Large intestine (tissue), 3 donors: Measurements from ENCODE around the gene DBN1. TPM values are rescaled to one million over a fixed set of nuclear protein-coding genes. Genes with fewer than 3 reads are reported as not detected.

Source experiments
- DNase-seq, 2 donors: peaks; one replicate each; pipeline versions ENCODE4 v3.0.0 to v3.0.0-alpha.2; 2013
- H3K27ac ChIP-seq: one replicate; pipeline ENCODE4 v1.5.1; 2013; ENCODE audit warnings: low read length
- H3K27me3 ChIP-seq: 2 replicates; pipeline ENCODE4 v1.6.1; 2013; ENCODE audit warnings: low read length; ENCODE audit not compliant: control insufficient read depth, insufficient read depth
- H3K36me3 ChIP-seq: 2 replicates; pipeline ENCODE4 v1.6.1; 2013; ENCODE audit warnings: low read length; ENCODE audit not compliant: control insufficient read depth, insufficient read depth
- H3K4me1 ChIP-seq: one replicate; pipeline ENCODE4 v1.6.1; 2013; ENCODE audit warnings: low read length; ENCODE audit not compliant: control insufficient read depth, insufficient read depth
- H3K4me3 ChIP-seq: one replicate; pipeline ENCODE4 v1.5.1; 2013; ENCODE audit warnings: low read length
- H3K9me3 ChIP-seq: one replicate; pipeline ENCODE4 v1.6.1; 2013; ENCODE audit warnings: mild to moderate bottlenecking, low read depth, low read length, moderate library complexity; ENCODE audit not compliant: control insufficient read depth
- WGBS: methylation state at CpG from one replicate; pipeline ENCODE4 v1.1.5; 2013; ENCODE audit warnings: low lambda C conversion rate; ENCODE audit not compliant: insufficient coverage; 5-methylcytosine and 5-hydroxymethylcytosine counted together
- polyA plus RNA-seq: library from polyadenylated mRNA; unstranded; fragments of 120-200 nt; gene quantifications from one replicate; pipeline ENCODE4 v1.2.1, GENCODE V29; 2013

DBN1 gene
- polyA plus RNA-seq, 1 donor, result 49.5 TPM

DNA sequence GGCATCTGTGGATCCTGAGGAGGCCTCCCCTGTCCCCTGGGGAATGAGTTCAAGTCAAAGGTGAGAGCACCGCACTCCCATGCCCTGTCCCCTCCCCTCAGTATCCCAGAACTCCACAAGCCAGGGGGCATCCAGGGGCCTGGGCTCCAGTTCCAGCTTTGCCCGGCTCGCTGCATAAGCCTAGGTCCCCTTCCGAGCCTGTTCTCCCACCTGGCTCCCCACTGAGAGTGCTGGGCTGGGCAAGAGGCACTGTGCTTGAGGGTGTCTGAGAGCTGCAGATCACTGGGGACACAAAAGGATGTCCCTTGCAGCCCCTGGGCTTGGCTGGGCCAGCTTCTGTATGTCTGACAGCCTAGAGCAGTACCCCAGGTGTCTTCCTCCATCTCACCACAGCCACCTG, 31.6 kb upstream of the DBN1 start:
- no peak for DNase-seq

DNA sequence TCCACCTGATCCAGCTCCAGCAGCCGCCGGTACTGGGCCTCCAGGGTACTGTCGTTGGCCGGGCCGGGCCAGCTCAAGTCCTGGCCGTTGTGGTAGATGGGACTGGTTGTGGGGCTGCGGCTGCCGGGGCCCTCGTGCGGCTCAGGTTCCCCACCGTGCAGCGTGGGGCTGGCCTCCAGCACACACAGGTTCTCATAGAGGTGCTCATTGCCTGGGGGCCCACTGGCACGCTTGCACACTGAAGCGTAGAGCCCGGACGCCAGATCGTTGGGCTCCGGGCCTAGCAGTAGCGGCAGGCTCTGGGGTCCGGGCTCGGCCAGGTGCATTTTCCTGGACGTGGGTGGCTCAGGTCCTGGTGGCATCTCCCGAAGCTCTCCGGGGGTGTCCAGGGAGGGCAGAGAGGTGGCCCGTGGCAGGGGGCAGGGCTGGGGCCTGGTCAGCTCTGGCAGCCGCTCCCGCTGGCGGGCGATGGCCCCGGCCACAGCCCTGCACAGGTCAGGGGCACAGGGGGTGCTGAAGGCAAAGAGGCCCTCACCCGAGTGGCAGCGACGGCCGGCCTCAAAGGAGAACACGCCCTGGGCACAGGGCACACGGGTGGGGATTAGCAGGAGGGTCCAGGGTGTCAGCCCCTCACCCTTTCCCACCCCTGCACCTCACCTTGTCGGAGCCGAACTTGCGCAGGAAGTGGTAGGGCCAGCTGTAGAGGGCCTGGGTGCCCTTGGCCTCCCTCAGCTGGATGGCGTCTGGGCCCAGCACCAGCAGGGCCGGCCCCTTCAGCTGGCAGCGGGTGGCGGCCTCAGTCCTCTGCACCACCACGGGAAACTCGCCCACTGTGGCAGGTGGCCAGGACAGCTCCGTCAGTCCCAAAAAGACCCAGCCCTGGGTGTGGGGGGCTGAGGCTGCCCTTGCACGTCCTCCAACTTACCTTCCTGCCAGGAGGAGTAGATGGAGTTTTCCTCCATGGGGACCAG, 30.9 kb upstream of the DBN1 start:
- WGBS, result no CpG with 5 or more reads among the region's 47 CpGs
- peaks cover 4% of the 10 kb centered on the region for H3K27me3 ChIP-seq
- no peaks in the 10 kb centered on the region for H3K36me3 ChIP-seq
- H3K9me3 ChIP-seq, result no peaks in the 10 kb centered on the region
- H3K4me1 ChIP-seq, result no peaks in the 10 kb centered on the region
- no peak overlapping the region for H3K4me3 ChIP-seq
- no peak for DNase-seq
- H3K27ac ChIP-seq, result no peak overlapping the region

More for the DNA sequence above, 31.6 kb upstream of the DBN1 start:
- Histone ChIP-seq H3K27ac (no peak overlapping the region), H3K4me1 (no peaks in the 10 kb centered on the region), H3K9me3 (no peaks in the 10 kb centered on the region), H3K27me3 (no peaks in the 10 kb centered on the region), H3K4me3 (no peak overlapping the region), H3K36me3 (no peaks in the 10 kb centered on the region)
- WGBS, result no CpG with 5 or more reads among the region's 4 CpGs

DNA sequence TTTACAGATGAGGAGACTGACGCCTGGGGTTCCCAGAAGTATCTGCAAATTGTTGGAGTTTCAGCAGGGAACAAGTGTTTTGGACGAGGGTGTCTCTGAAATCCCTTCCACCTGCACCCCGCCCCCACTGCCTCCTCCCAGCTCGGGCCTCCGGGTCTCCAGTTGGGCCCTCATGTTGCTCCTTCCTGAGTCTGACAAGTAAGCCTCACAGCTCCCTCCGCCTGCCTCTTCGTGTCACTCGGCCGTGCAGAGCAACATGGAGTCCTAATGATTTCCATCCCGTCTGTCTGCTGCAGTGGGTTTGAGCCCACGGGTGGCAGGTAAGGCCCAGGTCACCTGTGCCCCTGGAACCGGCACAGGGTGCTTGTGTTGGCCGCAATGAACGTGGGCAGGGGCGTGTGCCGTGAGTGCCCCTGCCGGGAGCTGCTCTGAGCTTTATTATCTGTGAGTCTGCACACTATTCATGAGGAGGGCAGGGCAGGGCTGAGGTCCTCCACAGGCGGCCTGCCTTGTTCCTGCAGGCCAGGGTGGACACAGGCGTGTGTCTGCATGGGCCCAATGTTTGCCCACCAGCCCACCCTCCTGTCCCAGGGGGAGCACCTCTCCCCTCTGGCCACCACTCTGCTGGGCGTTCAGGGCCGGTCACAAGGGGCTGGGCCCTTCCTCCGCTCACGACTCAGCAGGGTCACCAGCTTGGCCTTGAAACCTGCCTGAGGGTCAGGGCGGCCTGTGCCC, 30.1 kb upstream of the DBN1 start:
- Histone ChIP-seq H3K9me3 (no peaks in the 10 kb centered on the region), H3K27me3 (peaks cover 9% of the 10 kb centered on the region), H3K4me3 (no peak overlapping the region), H3K4me1 (peaks cover under 1% of the 10 kb centered on the region), H3K36me3 (no peaks in the 10 kb centered on the region), H3K27ac (no peak overlapping the region)
- DNase-seq, result no peak
- WGBS, result no CpG with 5 or more reads among the region's 24 CpGs

DNA sequence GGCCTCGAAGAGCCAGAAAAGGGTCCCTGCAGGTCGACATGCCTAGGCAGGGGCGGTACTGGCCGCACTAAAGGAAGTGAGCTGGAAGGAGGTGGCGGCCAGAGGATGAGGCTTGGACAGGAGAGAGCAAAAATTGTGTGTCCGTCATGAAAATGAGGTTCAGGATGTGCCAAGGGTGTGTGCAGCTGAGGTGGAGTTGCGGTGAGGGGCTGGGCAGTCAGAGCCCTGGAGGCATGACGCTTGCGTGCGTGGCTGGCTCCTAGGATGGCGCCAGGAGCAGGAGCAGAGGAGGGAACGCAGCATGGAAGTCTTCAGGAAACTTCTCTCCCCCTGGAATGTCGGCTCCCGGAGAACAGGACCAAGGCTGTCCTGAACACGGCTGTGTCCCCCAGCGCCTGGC, 29.5 kb upstream of the DBN1 start:
- Histone ChIP-seq H3K4me1 (peaks cover 6% of the 10 kb centered on the region), H3K27me3 (peaks cover 16% of the 10 kb centered on the region), H3K9me3 (peaks cover 2% of the 10 kb centered on the region), H3K36me3 (no peaks in the 10 kb centered on the region), H3K4me3 (no peak overlapping the region), H3K27ac (no peak overlapping the region)
- no peak for DNase-seq
- WGBS, result 90% methylated on average over 2 of the region's 16 CpGs

DNA sequence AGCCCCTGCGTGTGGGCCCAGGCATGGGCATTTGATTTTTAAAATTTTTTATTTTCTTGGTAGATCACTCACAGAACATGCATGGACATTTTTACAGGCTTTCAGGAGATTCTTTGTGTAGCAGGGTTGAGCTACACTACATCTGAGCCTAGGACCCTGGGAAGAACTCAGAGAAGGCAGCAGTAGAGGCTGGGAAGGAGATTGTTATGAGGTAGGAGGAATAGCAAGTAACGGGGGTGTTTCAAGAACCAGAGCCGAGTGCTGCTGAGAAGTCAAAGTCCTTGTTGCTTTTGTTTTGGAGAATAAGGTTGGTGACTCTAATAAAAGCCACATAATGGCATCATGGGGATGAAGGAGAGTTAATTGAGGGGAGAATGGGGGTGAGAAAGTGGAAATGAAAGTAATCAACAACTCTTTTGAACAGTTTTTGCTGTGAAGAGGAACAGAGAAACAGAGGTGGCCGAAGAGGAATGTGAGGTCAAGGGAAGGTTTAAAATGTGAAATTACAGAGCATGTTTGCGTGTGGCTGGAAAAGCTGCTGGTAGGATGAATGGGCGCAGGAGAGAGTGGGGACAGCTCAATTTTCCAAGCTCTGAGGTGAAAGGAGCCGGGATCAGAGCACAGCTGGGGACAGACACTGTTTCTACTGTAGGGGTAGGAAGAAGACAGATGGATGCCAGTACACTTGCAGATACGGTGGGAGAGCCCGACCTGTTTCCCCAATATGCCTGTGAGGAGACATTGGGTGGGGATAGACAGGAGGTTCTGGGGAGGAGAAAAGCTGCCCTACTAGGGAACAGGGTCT, 28.6 kb upstream of the DBN1 start:
- H3K36me3 ChIP-seq, result no peaks in the 10 kb centered on the region
- 94% methylated on average over 2 of the region's 9 CpGs for WGBS

DNA sequence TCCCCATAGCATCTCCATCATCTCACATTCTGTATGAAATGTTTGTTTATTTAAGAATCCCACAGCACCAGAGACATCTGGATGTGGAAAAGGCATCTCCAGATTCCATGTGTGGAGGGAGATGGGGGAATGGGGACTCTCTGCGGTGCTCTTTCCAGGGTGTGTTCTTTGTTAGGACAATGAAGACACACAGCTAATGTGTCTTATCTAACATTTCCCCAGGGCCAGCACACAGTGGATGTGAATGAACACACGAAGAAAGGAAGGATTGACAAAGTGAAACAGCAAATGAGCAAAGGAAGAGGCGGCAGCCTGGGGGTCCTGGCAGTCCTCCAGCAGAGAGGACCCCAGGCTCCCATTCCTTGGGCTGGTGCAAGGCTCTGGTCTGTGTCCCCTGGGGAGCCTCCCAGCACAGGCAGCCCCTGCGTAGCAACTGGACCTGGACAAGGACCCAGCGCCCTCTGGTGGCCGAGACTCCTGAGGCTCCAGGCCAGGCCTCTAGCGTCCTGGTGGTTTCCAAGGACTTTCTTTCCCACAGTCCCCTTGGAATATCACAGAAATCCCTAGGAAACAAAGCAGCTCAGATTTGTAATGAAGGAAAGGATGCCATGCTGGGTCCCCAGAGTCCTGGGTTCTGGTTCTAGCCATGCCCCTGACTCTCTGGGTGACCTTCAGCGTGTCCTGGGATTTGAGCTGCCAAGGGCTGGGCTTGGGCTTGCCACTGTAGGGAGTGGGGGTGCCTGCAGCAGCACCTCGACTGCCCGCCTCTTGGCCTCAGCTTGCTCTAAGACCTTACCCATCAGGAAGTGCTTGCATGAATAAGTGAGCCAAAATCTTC, 27.5 kb upstream of the DBN1 start:
- Histone ChIP-seq H3K36me3 (no peaks in the 10 kb centered on the region), H3K4me3 (no peak overlapping the region), H3K27ac (peak overlapping the region; percentile 22), H3K27me3 (peaks cover 19% of the 10 kb centered on the region), H3K4me1 (peaks cover 8% of the 10 kb centered on the region), H3K9me3 (peaks cover 2% of the 10 kb centered on the region)
- peak; percentile 74 to 78 for DNase-seq
- WGBS, result 0% methylated on average over 1 of the region's 10 CpGs

More for the DNA sequence above, 28.6 kb upstream of the DBN1 start:
- H3K4me3 ChIP-seq, result no peak overlapping the region
- H3K4me1 ChIP-seq, result peaks cover 6% of the 10 kb centered on the region
- DNase-seq, result no peak
- H3K27ac ChIP-seq, result no peak overlapping the region
- peaks cover 2% of the 10 kb centered on the region for H3K9me3 ChIP-seq
- H3K27me3 ChIP-seq, result peaks cover 19% of the 10 kb centered on the region

DNA sequence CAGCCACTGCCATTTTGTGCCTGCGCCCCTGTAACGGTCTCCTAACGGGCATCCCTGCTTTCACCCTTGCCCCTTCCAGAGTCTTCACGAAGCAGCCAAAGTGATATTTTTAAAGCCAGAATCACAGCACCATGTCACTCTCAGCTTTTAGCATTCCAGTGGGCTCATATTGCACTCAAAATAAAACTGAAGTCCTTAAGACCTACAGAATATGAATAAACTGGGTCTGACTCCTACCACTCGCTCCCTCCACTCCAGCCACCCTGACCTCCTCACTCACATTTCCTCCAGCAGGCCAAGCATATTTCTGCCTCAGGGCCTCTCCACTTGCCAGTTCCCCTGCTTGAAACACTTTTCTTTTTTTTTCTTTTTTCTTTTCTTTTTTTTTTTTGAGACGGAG, 26.4 kb upstream of the DBN1 start:
- DNase-seq, result no peak
- peaks cover 8% of the 10 kb centered on the region for H3K4me1 ChIP-seq

DNA sequence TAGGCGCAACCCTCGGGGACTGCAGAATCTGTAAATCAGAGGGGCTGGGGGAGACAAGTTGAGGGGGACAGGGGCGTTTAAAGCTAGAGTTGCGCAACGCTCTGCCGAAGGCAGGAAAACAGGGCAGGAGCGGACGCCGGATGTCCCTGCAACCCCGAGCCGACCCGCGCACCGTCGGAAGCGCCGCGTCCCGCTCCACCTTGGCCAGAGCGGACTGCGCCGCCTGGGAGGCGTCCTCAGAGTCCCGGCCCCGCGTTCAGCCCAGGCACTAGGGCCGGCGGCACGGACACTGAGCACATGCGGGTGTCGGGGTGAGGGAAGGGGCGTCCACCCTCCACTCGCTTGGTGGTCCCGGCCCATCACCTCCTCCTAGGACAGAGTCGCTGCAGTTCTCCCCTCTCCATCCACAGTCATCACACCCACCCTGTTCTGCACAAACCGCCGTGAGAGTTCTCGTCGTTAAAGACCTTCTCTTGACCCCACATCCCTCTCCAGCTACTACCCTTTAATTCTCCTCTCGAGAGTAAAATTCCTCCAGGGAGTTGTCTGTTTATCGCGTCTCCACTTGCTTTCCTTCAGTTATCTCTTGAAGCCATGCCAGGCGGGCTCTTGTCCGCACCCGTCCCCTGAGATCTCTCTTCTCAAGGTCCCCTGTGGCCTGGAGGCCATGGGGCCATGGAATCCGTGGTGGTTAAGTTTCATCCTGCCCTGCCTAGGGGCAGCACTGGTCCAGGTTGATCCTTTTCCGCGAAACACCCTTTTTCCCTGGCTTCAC, 24.8 kb upstream of the DBN1 start:
- peaks cover 20% of the 10 kb centered on the region for H3K4me1 ChIP-seq
- H3K36me3 ChIP-seq, result peaks cover 6% of the 10 kb centered on the region
- peaks cover 2% of the 10 kb centered on the region for H3K9me3 ChIP-seq
- DNase-seq, result no peak
- 0% methylated on average over 4 of the region's 48 CpGs for WGBS
- peak overlapping the region; percentile 71 for H3K4me3 ChIP-seq
- H3K27ac ChIP-seq, result peak overlapping the region; percentile 3
- peaks cover 19% of the 10 kb centered on the region for H3K27me3 ChIP-seq

More for the DNA sequence above, 26.4 kb upstream of the DBN1 start:
- peaks cover 2% of the 10 kb centered on the region for H3K9me3 ChIP-seq
- peaks cover 19% of the 10 kb centered on the region for H3K27me3 ChIP-seq
- WGBS, result 87% methylated on average over 3 of the region's 6 CpGs
- no peak overlapping the region for H3K4me3 ChIP-seq
- H3K27ac ChIP-seq, result no peak overlapping the region
- no peaks in the 10 kb centered on the region for H3K36me3 ChIP-seq
